D721Med (cell line): ENCODE measurements around the gene DHX34.

ENCODE experiments used
- DNase-seq: peaks from one replicate; pipeline ENCODE4 v3.0.0; 2011; ENCODE audit warnings: low spot score; ENCODE audit not compliant: insufficient read length
- FAIRE-seq: peaks from 2 replicates; lab custom pipeline; 2011; peaks lifted over from hg19 to GRCh38; lab: Jason Lieb, UNC
- CTCF ChIP-seq: IDR thresholded peaks from 2 replicates; pipeline ENCODE4 v1.5.1; 2012; ENCODE audit warnings: mild to moderate bottlenecking, control low read depth; ENCODE audit not compliant: insufficient read depth; ENCODE audit errors: missing control alignments

The DHX34 gene

GRCh38 chr19:47419030-47419783 lies 70.1 kb downstream of the DHX34 start, which contains the start of gene MEIS3:
Gene MEIS3, minus strand, starts transcription at chr19:47419527. Its CDS starts 446 bp downstream, at chr19:47419081.
- no peak for FAIRE-seq
- no peak for TF ChIP-seq CTCF
- no peak for DNase-seq

GRCh38 chr19:47419789-47420188 lies 70.7 kb downstream of the DHX34 start:
- FAIRE-seq (no peak), DNase-seq (no peak)

GRCh38 chr19:47421244-47421786 lies 72.2 kb downstream of the DHX34 start:
- FAIRE-seq (no peak), DNase-seq (no peak)
- TF ChIP-seq CTCF: no peak

More at GRCh38 chr19:47419789-47420188, 70.7 kb downstream of the DHX34 start:
- no peak for TF ChIP-seq CTCF

GRCh38 chr19:47421844-47422395 lies 72.8 kb downstream of the DHX34 start:
- FAIRE-seq: no peak
- TF ChIP-seq CTCF: no peak

GRCh38 chr19:47422417-47423163 lies 73.5 kb downstream of the DHX34 start:
- DNase-seq (no peak), FAIRE-seq (no peak)
- TF ChIP-seq CTCF: no peak

More at GRCh38 chr19:47421844-47422395, 72.8 kb downstream of the DHX34 start:
- DNase-seq: no peak

GRCh38 chr19:47423203-47423882 lies 74.2 kb downstream of the DHX34 start:
- DNase-seq (no peak), FAIRE-seq (no peak)
- no peak for TF ChIP-seq CTCF
